ENCODE results near the gene NABP2.
"Not testable (repeated sequence)": the region's sequence is repeated elsewhere in the genome, so short reads cannot be mapped to it uniquely, and the experiment has no call there.

Gene NABP2

GRCh38 chr12:56244494-56244893 lies 20.4 kb downstream of the NABP2 start:
- DNase-seq (ENCODE audit: low read depth in 2 of 2), result no peak

GRCh38 chr12:56247923-56248322 lies 23.8 kb downstream of the NABP2 start:
- no peak for DNase-seq (ENCODE audit: low read depth in 2 of 2)

- DNase-seq (ENCODE audit: low read depth in 2 of 2), result no peak
Measured at GRCh38 chr12:56248711-56249110, 24.6 kb downstream of the NABP2 start.

GRCh38 chr12:56252649-56253048 lies 28.5 kb downstream of the NABP2 start:
- no peak for DNase-seq (ENCODE audit: low read depth in 2 of 2)

- DNase-seq (ENCODE audit: low read depth in 2 of 2), result no peak
Measured at GRCh38 chr12:56253091-56253490, 28.9 kb downstream of the NABP2 start.

GRCh38 chr12:56255671-56256070 lies 31.5 kb downstream of the NABP2 start:
- no peak for DNase-seq (ENCODE audit: low read depth in 2 of 2)

- no peak for DNase-seq (ENCODE audit: low read depth in 2 of 2)
Measured at GRCh38 chr12:56256326-56256960, 32.3 kb downstream of the NABP2 start.

GRCh38 chr12:56257071-56257470 lies 32.9 kb downstream of the NABP2 start:
- DNase-seq (ENCODE audit: low read depth in 2 of 2), result no peak

- DNase-seq (ENCODE audit: low read depth in 2 of 2), result no peak
Measured at GRCh38 chr12:56257491-56258067, 33.4 kb downstream of the NABP2 start.

- peak; percentile 48 to 49 for DNase-seq (ENCODE audit: low read depth in 2 of 2)
Measured at GRCh38 chr12:56258068-56258819, 34.1 kb downstream of the NABP2 start, which contains the start of gene ANKRD52. ANKRD52 (minus strand) TSS chr12:56258384; CDS start chr12:56258269, 115 bp downstream.

GRCh38 chr12:56258820-56259183 lies 34.7 kb downstream of the NABP2 start:
- no peak for DNase-seq (ENCODE audit: low read depth in 2 of 2)

- DNase-seq (ENCODE audit: low read depth in 2 of 2), result no peak
Measured at GRCh38 chr12:56260380-56260779, 36.2 kb downstream of the NABP2 start.

GRCh38 chr12:56260921-56261320 lies 36.8 kb downstream of the NABP2 start:
- DNase-seq (ENCODE audit: low read depth in 2 of 2), result no peak

GRCh38 chr12:56261503-56262232 lies 37.5 kb downstream of the NABP2 start:
- peak; percentile 49 to 50 for DNase-seq (ENCODE audit: low read depth in 2 of 2)

GRCh38 chr12:56262955-56263354 lies 38.8 kb downstream of the NABP2 start:
- not testable (repeated sequence) for DNase-seq (ENCODE audit: low read depth in 2 of 2)

- DNase-seq (ENCODE audit: low read depth in 2 of 2), result not testable (repeated sequence)
Measured at GRCh38 chr12:56266068-56266692, 42.0 kb downstream of the NABP2 start.

GRCh38 chr12:56266693-56267442 lies 42.7 kb downstream of the NABP2 start, which contains the start of gene COQ10A:
COQ10A (plus strand) TSS chr12:56266942; CDS start chr12:56267119, 177 bp downstream.
- peak; percentile 47 to 50 for DNase-seq (ENCODE audit: low read depth in 2 of 2)

- no peak for DNase-seq (ENCODE audit: low read depth in 2 of 2)
Measured at GRCh38 chr12:56267443-56268071, 43.4 kb downstream of the NABP2 start.

- no peak for DNase-seq (ENCODE audit: low read depth in 2 of 2)
Measured at GRCh38 chr12:56271031-56271430, 46.9 kb downstream of the NABP2 start.

GRCh38 chr12:56272468-56272867 lies 48.3 kb downstream of the NABP2 start:
- DNase-seq (ENCODE audit: low read depth in 2 of 2), result not testable (repeated sequence)

Data from fibroblast of skin of left biceps (primary cell).